Activated CD8-positive, alpha-beta T cell treated with anti-CD3 and anti-CD28 coated beads, Interleukin-2, amount 10 ng/mL, durations not matched to agents 7 days and 5 days (primary cell): ENCODE data around the gene KIAA1614. TPM values are rescaled to one million over a fixed set of nuclear protein-coding genes. Genes with fewer than 3 reads are reported as not detected.

Experiments used
- ATAC-seq: fragments of 150-1000 bp; cut with Tn5 transposase; one replicate; pipeline ENCODE4 v1.10.0; 2021; ENCODE audit warnings: moderate library complexity
- CTCF ChIA-PET: fragments of 350-600 bp; sonication (Branson Sonifier 250); formaldehyde crosslinking; loops from one replicate; lab custom pipeline; 2021; ENCODE audit warnings: antibody characterized with exemption; lab: Charles Lee
- POLR2A ChIA-PET: fragments of 350-600 bp; sonication (Branson Sonifier 250); formaldehyde crosslinking; loops from one replicate; lab custom pipeline; 2021; ENCODE audit warnings: antibody characterized with exemption; lab: Charles Lee
- DNase-seq: peaks from one replicate; pipeline ENCODE4 v3.0.0-alpha.2; 2020
- H3K27ac Mint-ChIP-seq: one replicate; pipeline ENCODE4 v1.8.0; 2021; ENCODE audit warnings: mild to moderate bottlenecking, mixed read lengths
- H3K27me3 Mint-ChIP-seq: one replicate; pipeline ENCODE4 v1.8.0; 2021; ENCODE audit warnings: low read depth, mixed read lengths
- H3K36me3 Mint-ChIP-seq: one replicate; pipeline ENCODE4 v1.8.0; 2021; ENCODE audit warnings: low read depth, mixed read lengths
- H3K4me1 Mint-ChIP-seq: one replicate; pipeline ENCODE4 v1.8.0; 2021; ENCODE audit warnings: low read depth, mixed read lengths
- H3K4me3 Mint-ChIP-seq: one replicate; pipeline ENCODE4 v1.8.0; 2021; ENCODE audit warnings: mild to moderate bottlenecking, mixed read lengths
- H3K9me3 Mint-ChIP-seq: one replicate; pipeline ENCODE4 v1.8.0; 2022; ENCODE audit warnings: mixed read lengths; ENCODE audit not compliant: insufficient read depth
- total RNA-seq, 2 experiments: library from RNA; stranded (reverse); gene quantifications; one replicate each; pipeline ENCODE4 v1.2.3, GENCODE V29; 2021

The KIAA1614 gene
- total RNA-seq, 2 experiments from 2014 or later = 0.13 to 0.21 TPM

- ATAC-seq (no peak), DNase-seq (no peak)
- peaks cover 16% of the 10 kb centered on the region for H3K4me1 Mint-ChIP-seq
- no peaks in the 10 kb centered on the region for H3K9me3 Mint-ChIP-seq
- ChIA-PET POLR2A (no interaction called here), CTCF (interaction anchor here (0.9 to 1.7 kb wide), 4 partner anchors 9 to 460 kb away, joined by 3 to 5 read pairs (median 4); no protein-coding TSS in a partner anchor)
- no peak overlapping the region for H3K27ac Mint-ChIP-seq
- no peaks in the 10 kb centered on the region for H3K27me3 Mint-ChIP-seq
- peaks cover 59% of the 10 kb centered on the region for H3K36me3 Mint-ChIP-seq
- no peak overlapping the region for H3K4me3 Mint-ChIP-seq
Observed at GRCh38 chr1:180976191-180976590, 63.5 kb downstream of the KIAA1614 start.

DNA sequence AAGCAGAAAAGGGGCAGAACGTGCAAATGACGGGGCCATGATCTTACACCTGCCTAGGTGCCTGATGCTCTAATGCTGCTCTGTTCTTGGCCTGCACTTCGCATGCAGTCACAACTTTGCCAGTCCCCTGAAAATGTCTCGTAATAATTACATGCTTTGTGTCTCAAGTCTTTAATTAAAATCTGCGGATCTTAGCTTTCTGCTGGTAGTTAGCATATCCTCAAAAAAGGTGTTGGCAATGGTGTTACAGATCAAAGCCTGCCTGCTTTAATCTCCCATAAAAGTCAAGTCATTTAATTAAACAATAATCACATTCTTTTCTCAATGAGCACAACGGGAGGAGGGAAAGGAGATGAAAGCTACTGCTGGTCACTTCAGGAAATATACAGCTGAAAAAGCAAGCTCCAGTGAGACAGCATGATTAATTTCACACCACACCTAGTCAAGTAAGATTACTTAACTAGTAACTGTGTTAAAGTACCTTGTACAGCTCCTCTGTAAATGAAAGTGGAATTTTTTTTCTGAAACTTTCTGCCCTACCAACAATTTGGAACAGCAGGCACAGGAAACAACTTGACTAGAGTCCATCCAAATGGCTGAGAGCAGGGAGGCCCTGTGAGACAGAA is 64.1 kb downstream of the KIAA1614 start:
- POLR2A ChIA-PET = no interaction called here
- no peaks in the 10 kb centered on the region for H3K27me3 Mint-ChIP-seq

DNA sequence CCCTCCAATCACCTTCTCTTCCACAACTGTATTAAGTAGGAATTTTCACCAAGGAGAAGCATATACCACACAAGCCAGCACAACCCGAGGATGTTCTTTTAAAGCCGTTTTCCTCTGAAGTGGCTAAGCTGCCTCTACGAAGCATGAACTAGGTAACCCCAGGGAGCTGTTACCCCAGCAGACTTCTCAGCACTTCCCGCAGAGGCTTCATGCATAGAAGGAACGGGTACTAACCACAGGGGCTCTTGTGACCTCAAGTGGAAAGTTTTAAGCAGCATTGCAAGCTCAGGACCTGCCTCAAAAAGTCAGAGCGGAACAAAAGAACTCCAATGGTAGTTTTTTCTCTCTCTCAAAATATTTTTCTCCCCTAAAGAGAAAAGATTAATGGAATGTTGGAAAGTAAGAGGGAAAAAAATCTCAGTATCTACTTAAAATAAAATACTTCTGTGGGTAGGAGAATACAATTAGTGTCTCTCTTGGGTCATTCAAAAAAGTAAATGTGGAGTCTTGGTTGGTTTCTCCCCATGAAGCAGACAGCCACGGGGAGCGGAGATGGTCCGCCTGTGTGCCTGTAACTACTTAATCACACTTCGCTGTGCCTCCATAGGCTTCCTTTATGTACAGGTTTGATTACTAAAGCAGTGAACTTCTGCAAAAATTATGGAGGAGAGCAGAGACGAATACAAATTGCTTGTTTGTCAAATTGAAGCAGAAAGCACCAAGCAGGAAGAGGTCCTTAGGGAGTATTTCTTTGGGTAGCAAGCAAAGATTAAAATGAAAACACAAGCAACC is 69.1 kb downstream of the KIAA1614 start:
- ChIA-PET POLR2A (interaction anchor here (0.8 kb wide), 1 partner anchor 107 kb away, joined by 4 read pairs; the partner anchor contains the start of gene IER5), CTCF (interaction anchor here (0.8 to 1.2 kb wide), 7 partner anchors 15 to 161 kb away, joined by 3 to 4 read pairs (median 3); no protein-coding TSS in a partner anchor)
- H3K4me3 Mint-ChIP-seq = peak overlapping the region; percentile 23

More for the DNA sequence above, 64.1 kb downstream of the KIAA1614 start:
- Mint-ChIP-seq H3K9me3 (no peaks in the 10 kb centered on the region), H3K36me3 (peaks cover 56% of the 10 kb centered on the region), H3K27ac (no peak overlapping the region), H3K4me3 (no peak overlapping the region), H3K4me1 (peaks cover 22% of the 10 kb centered on the region)
- ATAC-seq = no peak
- CTCF ChIA-PET = interaction anchor here (0.7 kb wide), 1 partner anchor 20 kb away, joined by 3 read pairs; no protein-coding TSS in a partner anchor
- no peak for DNase-seq

GRCh38 chr1:180982422-180982821 is 69.7 kb downstream of the KIAA1614 start:
- peaks cover 68% of the 10 kb centered on the region for H3K36me3 Mint-ChIP-seq
- no peaks in the 10 kb centered on the region for H3K27me3 Mint-ChIP-seq
- H3K9me3 Mint-ChIP-seq = no peaks in the 10 kb centered on the region
- POLR2A ChIA-PET = no interaction called here
- peak overlapping the region; percentile 6 for H3K27ac Mint-ChIP-seq
- CTCF ChIA-PET = interaction anchor here (1.0 to 1.1 kb wide), 2 partner anchors 116 to 160 kb away, joined by 3 read pairs; no protein-coding TSS in a partner anchor
- H3K4me1 Mint-ChIP-seq = peaks cover 24% of the 10 kb centered on the region
- H3K4me3 Mint-ChIP-seq = no peak overlapping the region
- ATAC-seq = no peak
- no peak for DNase-seq

More for the DNA sequence above, 69.1 kb downstream of the KIAA1614 start:
- DNase-seq (peak; percentile 72), ATAC-seq (peak; percentile 99)
- Mint-ChIP-seq H3K9me3 (no peaks in the 10 kb centered on the region), H3K4me1 (peaks cover 24% of the 10 kb centered on the region), H3K27ac (peak overlapping the region; percentile 81), H3K27me3 (no peaks in the 10 kb centered on the region), H3K36me3 (peaks cover 63% of the 10 kb centered on the region)

DNA sequence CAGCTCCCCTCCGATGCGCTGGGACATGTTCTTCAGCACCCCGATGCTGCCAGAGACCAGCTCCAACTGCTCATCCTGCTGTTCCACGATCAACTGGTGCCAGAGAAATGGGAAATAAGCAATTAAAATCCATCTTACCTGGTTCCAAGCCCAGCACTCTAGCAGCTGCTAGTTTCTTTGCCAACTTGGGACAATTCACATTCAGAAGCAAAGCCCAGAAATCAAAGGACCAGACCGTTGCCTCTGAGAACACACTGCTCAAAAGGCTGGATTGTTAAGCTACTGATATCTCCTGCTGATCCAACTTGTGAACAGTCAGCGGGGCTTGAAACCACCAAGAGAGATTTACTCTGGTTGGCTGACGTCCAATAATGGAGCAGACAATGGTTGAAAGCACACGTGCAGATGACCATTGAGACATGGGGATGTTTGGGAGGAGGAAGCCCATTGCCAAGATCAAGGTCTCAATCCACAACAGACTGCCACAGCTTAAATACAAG is 75.6 kb downstream of the KIAA1614 start:
- Mint-ChIP-seq H3K9me3 (no peaks in the 10 kb centered on the region), H3K4me1 (no peaks in the 10 kb centered on the region), H3K4me3 (no peak overlapping the region), H3K27ac (no peak overlapping the region), H3K36me3 (peaks cover 58% of the 10 kb centered on the region), H3K27me3 (no peaks in the 10 kb centered on the region)
- DNase-seq (no peak), ATAC-seq (no peak)
- ChIA-PET POLR2A (interaction anchor here (0.9 kb wide), 1 partner anchor 33 kb away, joined by 4 read pairs; no protein-coding TSS in a partner anchor), CTCF (no interaction called here)

DNA sequence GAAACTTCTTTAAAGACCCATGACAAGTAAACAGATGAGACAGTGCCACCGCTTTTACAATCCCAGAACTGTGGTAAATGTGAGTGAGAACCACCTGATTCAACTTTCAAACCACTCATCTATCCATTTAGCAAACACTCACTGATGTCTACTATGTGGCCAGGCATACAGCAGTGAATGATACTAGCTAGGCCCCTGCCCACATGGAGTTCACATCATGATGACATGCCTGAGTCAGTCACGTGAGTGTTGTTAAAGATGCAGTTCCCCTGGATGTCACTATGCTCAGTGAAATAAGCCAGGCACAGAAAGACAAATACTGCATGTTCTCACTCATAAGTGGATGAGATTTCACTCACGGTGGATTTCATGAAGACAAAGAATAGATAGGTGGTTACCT is 81.6 kb downstream of the KIAA1614 start:
- no peaks in the 10 kb centered on the region for H3K9me3 Mint-ChIP-seq
- peaks cover 32% of the 10 kb centered on the region for H3K36me3 Mint-ChIP-seq
- ChIA-PET POLR2A (no interaction called here), CTCF (no interaction called here)
- peaks cover 2% of the 10 kb centered on the region for H3K4me1 Mint-ChIP-seq
- H3K27me3 Mint-ChIP-seq = no peaks in the 10 kb centered on the region
- H3K4me3 Mint-ChIP-seq = no peak overlapping the region
- H3K27ac Mint-ChIP-seq = no peak overlapping the region
- DNase-seq (no peak), ATAC-seq (no peak)

DNA sequence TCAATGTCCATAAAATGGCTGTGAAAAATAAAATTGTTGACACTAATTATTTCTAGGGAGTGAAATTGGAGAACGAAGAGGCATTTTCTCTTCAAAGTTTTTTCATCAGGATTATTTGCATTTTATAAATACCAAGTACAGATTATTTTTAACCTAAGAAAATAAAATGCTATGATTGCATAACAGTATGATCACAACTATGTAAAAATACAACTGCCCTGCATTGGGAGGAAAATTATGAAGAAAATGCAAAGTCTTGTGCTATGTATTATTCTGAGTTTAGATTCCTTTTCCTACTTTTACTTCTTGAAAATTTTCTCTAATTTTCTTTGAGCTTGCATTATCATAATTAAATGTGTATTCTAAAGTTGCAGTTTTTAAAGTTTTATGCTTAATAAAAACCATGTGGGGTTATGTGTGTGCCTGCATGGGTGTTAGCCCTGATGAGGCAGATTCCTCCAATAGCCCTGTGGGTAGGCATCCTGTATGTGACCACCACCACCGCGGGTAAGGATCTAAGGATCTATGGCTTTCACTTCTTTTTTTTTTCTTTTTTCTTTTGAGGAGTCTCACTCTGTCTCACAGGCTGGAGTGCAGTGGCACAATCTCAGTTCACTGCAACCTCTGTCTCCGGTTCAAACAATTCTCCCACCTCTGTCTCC is 85.3 kb downstream of the KIAA1614 start:
- Mint-ChIP-seq H3K27ac (no peak overlapping the region), H3K4me3 (no peak overlapping the region), H3K36me3 (peaks cover 44% of the 10 kb centered on the region), H3K9me3 (no peaks in the 10 kb centered on the region), H3K27me3 (no peaks in the 10 kb centered on the region), H3K4me1 (peaks cover 9% of the 10 kb centered on the region)
- ChIA-PET POLR2A (no interaction called here), CTCF (interaction anchor here (1.5 kb wide), 1 partner anchor 13 kb away, joined by 6 read pairs; no protein-coding TSS in a partner anchor)
- no peak for DNase-seq
- ATAC-seq = no peak

Other genes with a start within 250 kb of the KIAA1614 start
- gene STX6, start 110.0 kb downstream of the KIAA1614 start, total RNA-seq = 10 to 100 TPM; 19.3 to 21.0 TPM
- 10 to 100 TPM; 27.9 to 29.3 TPM for gene MR1, start 121.1 kb downstream of the KIAA1614 start, total RNA-seq
- 10 to 100 TPM; 37.2 to 38.0 TPM for gene IER5, start 175.8 kb downstream of the KIAA1614 start, total RNA-seq